ENCODE results near the gene MYO5B.

Gene MYO5B

GRCh38 chr18:50093366-50094064 lies 101.4 kb downstream of the MYO5B start:
- no peak for DNase-seq (ENCODE audit: low read depth)
- no peak for TF ChIP-seq CTCF (IDR thresholded peaks at IDR 0.05; ENCODE audit: low read depth, low read length, missing control alignments)
- H3K4me3 ChIP-seq (ENCODE audit: low read depth, low read length), result no peak overlapping the region
- in situ Hi-C loops (cut with HindIII; ENCODE audit: low sequenced_read_pairs), result no loop called here

GRCh38 chr18:50092245-50092805 lies 102.6 kb downstream of the MYO5B start:
- H3K4me3 ChIP-seq (ENCODE audit: low read depth, low read length), result no peak overlapping the region
- in situ Hi-C loops (cut with HindIII; ENCODE audit: low sequenced_read_pairs), result no loop called here
- DNase-seq (ENCODE audit: low read depth), result no peak
- TF ChIP-seq CTCF (IDR thresholded peaks at IDR 0.05; ENCODE audit: low read depth, low read length, missing control alignments), result no peak

- no peak for DNase-seq (ENCODE audit: low read depth)
- TF ChIP-seq CTCF (IDR thresholded peaks at IDR 0.05; ENCODE audit: low read depth, low read length, missing control alignments), result no peak
- in situ Hi-C loops (cut with HindIII; ENCODE audit: low sequenced_read_pairs), result no loop called here
- H3K4me3 ChIP-seq (ENCODE audit: low read depth, low read length), result no peak overlapping the region
Measured at GRCh38 chr18:50091509-50092244, 103.3 kb downstream of the MYO5B start.

- H3K4me3 ChIP-seq (ENCODE audit: low read depth, low read length), result no peak overlapping the region
- TF ChIP-seq CTCF (IDR thresholded peaks at IDR 0.05; ENCODE audit: low read depth, low read length, missing control alignments), result no peak
- in situ Hi-C loops (cut with HindIII; ENCODE audit: low sequenced_read_pairs), result no loop called here
- no peak for DNase-seq (ENCODE audit: low read depth)
Measured at GRCh38 chr18:50090370-50091312, 104.3 kb downstream of the MYO5B start.

- in situ Hi-C loops (cut with HindIII; ENCODE audit: low sequenced_read_pairs), result no loop called here
- DNase-seq (ENCODE audit: low read depth), result no peak
- no peak overlapping the region for H3K4me3 ChIP-seq (ENCODE audit: low read depth, low read length)
- TF ChIP-seq CTCF (IDR thresholded peaks at IDR 0.05; ENCODE audit: low read depth, low read length, missing control alignments), result no peak
Measured at GRCh38 chr18:50089702-50090101, 105.2 kb downstream of the MYO5B start.

- no peak for TF ChIP-seq CTCF (IDR thresholded peaks at IDR 0.05; ENCODE audit: low read depth, low read length, missing control alignments)
- in situ Hi-C loops (cut with HindIII; ENCODE audit: low sequenced_read_pairs), result no loop called here
- DNase-seq (ENCODE audit: low read depth), result no peak
- H3K4me3 ChIP-seq (ENCODE audit: low read depth, low read length), result no peak overlapping the region
Measured at GRCh38 chr18:50083708-50084107, 111.2 kb downstream of the MYO5B start.
